ENCODE measurements around the gene EN1.
A peak's percentile ranks its signal among the peaks of the same experiment; 100 is the strongest.

The EN1 gene

GRCh38 chr2:118846953-118847761 is at the start of gene EN1:
Gene EN1, minus strand, starts transcription at chr2:118847648. Its CDS starts 481 bp downstream, at chr2:118847167.
- TF ChIP-seq CTCF (IDR thresholded peaks at IDR 0.05) (no peak), ZFX (IDR thresholded peaks at IDR 0.05; ENCODE audit: borderline replicate concordance) (no peak)
- H3K27ac ChIP-seq, result no peak within 1 kb of the TSS

- TF ChIP-seq CTCF (IDR thresholded peaks at IDR 0.05) (no peak), ZFX (IDR thresholded peaks at IDR 0.05; ENCODE audit: borderline replicate concordance) (no peak)
- no peak overlapping the region for H3K27ac ChIP-seq
Observed at GRCh38 chr2:118893100-118893499, 45.7 kb upstream of the EN1 start.

GRCh38 chr2:118889995-118890394 is 42.5 kb upstream of the EN1 start:
- TF ChIP-seq CTCF (IDR thresholded peaks at IDR 0.05) (no peak), ZFX (IDR thresholded peaks at IDR 0.05; ENCODE audit: borderline replicate concordance) (no peak)
- H3K27ac ChIP-seq, result no peak overlapping the region

GRCh38 chr2:118883792-118884191 is 36.3 kb upstream of the EN1 start:
- H3K27ac ChIP-seq, result no peak overlapping the region
- TF ChIP-seq ZFX (IDR thresholded peaks at IDR 0.05; ENCODE audit: borderline replicate concordance), result no peak
- TF ChIP-seq CTCF (IDR thresholded peaks at IDR 0.05), result no peak

GRCh38 chr2:118882693-118883336 is 35.4 kb upstream of the EN1 start:
- peak; percentile 80 for TF ChIP-seq CTCF (IDR thresholded peaks at IDR 0.05)
- TF ChIP-seq ZFX (IDR thresholded peaks at IDR 0.05; ENCODE audit: borderline replicate concordance), result no peak
- no peak overlapping the region for H3K27ac ChIP-seq

- H3K27ac ChIP-seq, result no peak overlapping the region
- TF ChIP-seq ZFX (IDR thresholded peaks at IDR 0.05; ENCODE audit: borderline replicate concordance) (no peak), CTCF (IDR thresholded peaks at IDR 0.05) (peak; percentile 58)
Observed at GRCh38 chr2:118881490-118882129, 34.2 kb upstream of the EN1 start.

All from 22Rv1 (cell line).